PC-3 (cell line): Measurements from ENCODE around the gene ZNF678. TPM values are rescaled to one million over a fixed set of nuclear protein-coding genes. Genes with fewer than 3 reads are reported as not detected.

Source experiments
- ATAC-seq: fragments of 200-7000 bp; cut with Tn5 transposase; 2 replicates; pipeline ENCODE4 v1.9.1; 2020; ENCODE audit warnings: mild to moderate bottlenecking, moderate library complexity
- BruUV-seq: library from RNA; stranded (reverse); fragments of 400-500 nt; replicated peaks from 2 replicates; lab custom pipeline; 2021; lab: Mats Ljungman, UMichigan
- CTCF ChIA-PET: fragments of 300-600 bp; sonication (Branson Sonifier 250); formaldehyde crosslinking; loops from one replicate; lab custom pipeline; 2022; ENCODE audit warnings: antibody characterized with exemption; lab: Charles Lee
- POLR2A ChIA-PET: fragments of 300-600 bp; sonication (Branson Sonifier 250); formaldehyde crosslinking; loops from one replicate; lab custom pipeline; 2022; ENCODE audit warnings: antibody characterized with exemption; ENCODE audit not compliant: unreplicated experiment; lab: Charles Lee
- DNase-seq: peaks from one replicate; pipeline ENCODE4 v3.0.0-alpha.2; 2015
- H2AFZ ChIP-seq: fragments of 300-600 bp; sonication (generic); 2 replicates; pipeline ENCODE4 v1.6.0; 2016; ENCODE audit warnings: antibody characterized with exemption, low read length
- H3F3A ChIP-seq: fragments of 300-600 bp; sonication (generic); one replicate; pipeline ENCODE4 v1.6.0; 2017; ENCODE audit warnings: antibody characterized with exemption, low read length, control low read depth, mild to moderate bottlenecking; ENCODE audit not compliant: unreplicated experiment
- H3K27ac ChIP-seq: fragments of 300-600 bp; sonication (generic); 2 replicates; pipeline ENCODE4 v1.5.1; 2016; ENCODE audit warnings: mild to moderate bottlenecking, low read length
- H3K27me3 ChIP-seq: fragments of 300-600 bp; sonication (generic); 2 replicates; pipeline ENCODE4 v1.6.1; 2016; ENCODE audit warnings: low read length, mixed read lengths
- H3K36me3 ChIP-seq: fragments of 300-600 bp; sonication (generic); 2 replicates; pipeline ENCODE4 v1.6.1; 2016; ENCODE audit warnings: low read depth, mixed run types, low read length, mixed read lengths
- H3K4me1 ChIP-seq: fragments of 300-600 bp; sonication (generic); 2 replicates; pipeline ENCODE4 v1.5.1; 2016; ENCODE audit warnings: low read length; ENCODE audit not compliant: insufficient read depth
- H3K4me2 ChIP-seq: fragments of 300-600 bp; sonication (generic); 2 replicates; pipeline ENCODE4 v1.6.0; 2016; ENCODE audit warnings: low read length
- H3K4me3 ChIP-seq: fragments of 300-600 bp; sonication (generic); 2 replicates; pipeline ENCODE4 v1.5.1; 2016; ENCODE audit warnings: mild to moderate bottlenecking, low read length, mixed read lengths
- H3K79me2 ChIP-seq: fragments of 300-600 bp; sonication (generic); 2 replicates; pipeline ENCODE4 v1.6.1; 2017; ENCODE audit warnings: low read length, mixed read lengths
- H3K9ac ChIP-seq: fragments of 300-600 bp; sonication (generic); 2 replicates; pipeline ENCODE4 v1.6.0; 2016; ENCODE audit warnings: mild to moderate bottlenecking, low read length
- H3K9me2 ChIP-seq: fragments of 300-600 bp; sonication (generic); replicated peaks from 2 replicates; pipeline ENCODE4 v1.6.1; 2016; ENCODE audit warnings: mixed run types, low read length, mixed read lengths
- H3K9me3 ChIP-seq: fragments of 300-600 bp; sonication (generic); 2 replicates; pipeline ENCODE4 v1.6.1; 2016; ENCODE audit warnings: low read length, mixed read lengths
- H4K20me1 ChIP-seq: fragments of 300-600 bp; sonication (generic); 2 replicates; pipeline ENCODE4 v1.6.1; 2016; ENCODE audit warnings: low read length, mixed read lengths
- CTCF ChIP-seq: fragments of 300-600 bp; sonication (generic); conservative IDR thresholded peaks from 2 replicates; pipeline ENCODE4 v1.5.1; 2017; ENCODE audit warnings: antibody characterized with exemption, low read depth, mild to moderate bottlenecking, low read length
- EZH2 ChIP-seq: fragments of 300-600 bp; sonication (generic); IDR thresholded peaks from one replicate; pipeline ENCODE4 v1.6.1; 2017; ENCODE audit warnings: antibody characterized with exemption, mild to moderate bottlenecking, low read length; ENCODE audit not compliant: unreplicated experiment
- EZH2phosphoT487 ChIP-seq: fragments of 300-600 bp; sonication (generic); IDR thresholded peaks from 2 replicates; pipeline ENCODE4 v1.6.1; 2018; ENCODE audit warnings: mild to moderate bottlenecking, antibody characterized with exemption, low read length, borderline replicate concordance
- intact Hi-C: fragments of 100-400 bp; cut with micrococcal nuclease; formaldehyde crosslinking; loops from 2 replicates; pipeline ENCODE4 v1.9.0; 2023
- total RNA-seq: library from RNA; depleted of rRNA; stranded (reverse); fragments of >200 nt; gene quantifications from 2 replicates; pipeline ENCODE4 v1.2.3, GENCODE V29; 2014

The ZNF678 gene
- total RNA-seq, 1 experiment from 2014 or later: 22.6 TPM

GRCh38 chr1:227576189-227576588 lies 12.8 kb downstream of the ZNF678 start:
- Histone ChIP-seq H3K4me3 (no peak overlapping the region), H4K20me1 (no peaks in the 10 kb centered on the region), H3K4me2 (no peak overlapping the region), H3K4me1 (no peaks in the 10 kb centered on the region), H3K27ac (no peak overlapping the region), H3K36me3 (peaks cover 84% of the 10 kb centered on the region), H3K9ac (no peak overlapping the region), H3K9me3 (peaks cover 62% of the 10 kb centered on the region), H3K79me2 (peaks cover 95% of the 10 kb centered on the region), H3F3A (no peaks in the 10 kb centered on the region), H2AFZ (no peak overlapping the region), H3K27me3 (no peaks in the 10 kb centered on the region), H3K9me2 (no peaks in the 10 kb centered on the region)
- intact Hi-C loops: no loop called here
- ChIA-PET POLR2A (no interaction called here), CTCF (no interaction called here)
- DNase-seq: no peak
- TF ChIP-seq EZH2 (no peak), CTCF (no peak), EZH2phosphoT487 (no peak)
- no TSS peak for BruUV-seq
- no peak for ATAC-seq

GRCh38 chr1:227577500-227577899 lies 14.1 kb downstream of the ZNF678 start:
- H3K79me2 ChIP-seq: peaks cover 95% of the 10 kb centered on the region
- peaks cover 85% of the 10 kb centered on the region for H3K36me3 ChIP-seq
- intact Hi-C loops: no loop called here
- no peak overlapping the region for H3K4me2 ChIP-seq
- ATAC-seq (no peak), DNase-seq (no peak)
- H3K4me3 ChIP-seq: no peak overlapping the region
- TF ChIP-seq CTCF: no peak
- TF ChIP-seq EZH2phosphoT487: no peak
- no peak for TF ChIP-seq EZH2
- H3K9ac ChIP-seq: no peak overlapping the region
- H3K27ac ChIP-seq: no peak overlapping the region
- H3K4me1 ChIP-seq: no peaks in the 10 kb centered on the region
- BruUV-seq: no TSS peak
- no peaks in the 10 kb centered on the region for H3K9me2 ChIP-seq
- H3F3A ChIP-seq: no peaks in the 10 kb centered on the region
- peaks cover 64% of the 10 kb centered on the region for H3K9me3 ChIP-seq
- H3K27me3 ChIP-seq: no peaks in the 10 kb centered on the region
- H2AFZ ChIP-seq: no peak overlapping the region
- no peaks in the 10 kb centered on the region for H4K20me1 ChIP-seq
- ChIA-PET POLR2A (no interaction called here), CTCF (interaction anchor here (0.5 kb wide), 1 partner anchor 284 kb away, joined by 7 read pairs; no protein-coding TSS in a partner anchor)

- Histone ChIP-seq H3K79me2 (peaks cover 55% of the 10 kb centered on the region), H3K9ac (no peak overlapping the region), H3K36me3 (peaks cover 83% of the 10 kb centered on the region), H3F3A (no peaks in the 10 kb centered on the region), H3K9me3 (peaks cover 41% of the 10 kb centered on the region), H3K4me3 (no peak overlapping the region), H3K27me3 (no peaks in the 10 kb centered on the region), H3K27ac (no peak overlapping the region), H3K9me2 (no peaks in the 10 kb centered on the region), H3K4me2 (no peak overlapping the region), H4K20me1 (no peaks in the 10 kb centered on the region), H2AFZ (no peak overlapping the region), H3K4me1 (no peaks in the 10 kb centered on the region)
- DNase-seq (no peak), ATAC-seq (no peak)
- ChIA-PET POLR2A (interaction anchor here (0.7 kb wide), 1 partner anchor 19 kb away, joined by 3 read pairs; no protein-coding TSS in a partner anchor), CTCF (no interaction called here)
- intact Hi-C loops: no loop called here
- no TSS peak for BruUV-seq
- no peak for TF ChIP-seq EZH2
- no peak for TF ChIP-seq CTCF
Observed at GRCh38 chr1:227583354-227583753, 20.0 kb downstream of the ZNF678 start.
